Mucosa of descending colon (tissue), 3 donors: Measurements from ENCODE around the gene RALGAPB. TPM values are rescaled to one million over a fixed set of nuclear protein-coding genes. Genes with fewer than 3 reads are reported as not detected.

Experiments used
- ATAC-seq: fragments of 200-7000 bp; cut with Tn5 transposase; one replicate; pipeline ENCODE4 v1.9.1; 2020; ENCODE audit warnings: mild to moderate bottlenecking, moderate library complexity
- DNase-seq, 3 donors: peaks; one replicate each; pipeline ENCODE4 v3.0.0-alpha.2; 2020
- H3K36me3 ChIP-seq: fragments of 200-600 bp; one replicate; pipeline ENCODE4 v1.8.0; 2021; ENCODE audit warnings: low read depth, mild to moderate bottlenecking
- H3K4me1 ChIP-seq: fragments of 200-600 bp; one replicate; pipeline ENCODE4 v1.8.0; 2021; ENCODE audit warnings: low read depth, mild to moderate bottlenecking
- H3K4me3 ChIP-seq: fragments of 200-600 bp; one replicate; pipeline ENCODE4 v1.8.0; 2021; ENCODE audit warnings: mild to moderate bottlenecking
- H3K9me3 ChIP-seq: fragments of 200-600 bp; one replicate; pipeline ENCODE4 v1.8.0; 2021; ENCODE audit warnings: mild to moderate bottlenecking
- CTCF ChIP-seq: fragments of 200-600 bp; IDR thresholded peaks from one replicate; pipeline ENCODE4 v1.8.0; 2022; ENCODE audit warnings: antibody characterized with exemption, mild to moderate bottlenecking
- intact Hi-C, 2 donors: fragments of 100-400 bp; cut with DNase I in 1 of 2; cut with micrococcal nuclease in 1 of 2; formaldehyde crosslinking; loops; one replicate each; pipeline versions ENCODE4 v1.11.0 to v1.11.1; 2022; cut with DNase I, micrococcal nuclease
- long read RNA-seq, 2 donors: library from polyadenylated mRNA; unstranded; transcript quantifications; one replicate each; pipeline ENCODE4 v2.0.0, GENCODE V29; 2019 to 2021
- total RNA-seq, 3 donors: library from RNA; stranded (reverse); fragmentation: NEBNext Ultra II Directional in 2 of 3; extraction: Animal tissue kit (Norgen Biotek cat#: 25700) in 2 of 3; gene quantifications; one replicate each; pipeline versions ENCODE4 v1.2.1 to v1.2.4, GENCODE V29; 2021 to 2023
- donor health status: DM: no; HTN: no; CAD: no; lungs with moderate emphysema.
- donor health status: DM: no; HTN: no; CAD: no.
- donor health status: DM: no; HTN: yes; CAD: no.

RALGAPB gene
- 10 to 100 TPM; 37.7 to 44.1 (median 43.0) TPM for total RNA-seq
- long read RNA-seq, donor 1, partial matches to known transcripts: 12 of 14 reads
- long read RNA-seq, donor 1, other reads (novel, unspliced or antisense): 2 of 14 reads
- long read RNA-seq, donor 2, partial matches to known transcripts: 2 of 3 reads
- long read RNA-seq, donor 2, other reads (novel, unspliced or antisense): 1 of 3 reads

DNA sequence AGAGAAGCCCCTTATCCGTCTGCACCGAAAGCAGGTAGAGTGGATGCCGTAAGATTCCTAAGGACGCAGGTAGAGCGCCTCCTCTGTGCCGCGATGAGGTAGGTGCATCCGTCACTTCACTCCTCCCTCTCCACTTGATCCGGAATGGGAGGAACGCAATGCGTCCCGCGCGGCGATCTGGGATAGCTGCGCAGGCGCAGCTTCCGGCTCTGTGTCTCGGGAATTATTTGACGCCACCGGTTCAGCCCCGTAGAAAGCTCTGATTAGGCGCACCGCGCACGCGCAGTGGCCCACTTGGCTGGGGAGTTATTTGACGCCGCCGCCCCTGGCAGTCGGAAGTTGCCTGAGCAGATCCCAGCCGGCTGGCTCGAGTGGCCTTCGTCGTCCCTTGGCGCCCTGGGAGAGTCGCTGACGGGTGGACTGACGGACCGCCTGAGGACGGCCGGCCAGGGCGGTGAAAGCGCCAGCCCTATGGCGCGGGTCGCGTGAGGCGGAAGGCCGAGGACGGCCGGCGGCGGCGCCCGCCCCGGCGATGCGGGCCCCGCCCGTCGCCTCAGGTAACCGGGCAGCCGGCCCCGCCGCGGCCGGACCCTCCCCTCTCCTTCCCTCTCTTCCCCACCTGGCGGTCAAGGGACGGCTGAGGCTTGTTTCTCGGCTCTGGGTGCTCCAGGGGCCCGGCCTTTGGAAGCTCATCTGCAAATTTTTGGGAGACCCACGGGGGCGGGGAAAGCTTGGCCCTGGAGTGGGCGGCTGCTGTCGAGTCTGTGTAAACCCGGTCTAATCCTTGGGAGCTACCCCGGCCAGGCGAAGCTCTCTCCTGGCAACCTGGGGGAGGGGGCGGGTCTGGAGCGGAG, at the start of gene RALGAPB:
Gene RALGAPB, plus strand, starts transcription at position 331 of the 854 bp plus-strand sequence. CDS start 15,590 bp downstream, outside the sequence.
- intact Hi-C loops: no loop called here
- Histone ChIP-seq H3K9me3 (no peaks in the 10 kb centered on the region), H3K36me3 (no peaks in the 10 kb centered on the region), H3K4me3 (peak within 1 kb of the TSS; percentile 78), H3K4me1 (peaks cover 18% of the 10 kb centered on the region)
- DNase-seq: peak; percentile 99
- ATAC-seq: peak; percentile 98
- TF ChIP-seq CTCF: peak; percentile 17

DNA sequence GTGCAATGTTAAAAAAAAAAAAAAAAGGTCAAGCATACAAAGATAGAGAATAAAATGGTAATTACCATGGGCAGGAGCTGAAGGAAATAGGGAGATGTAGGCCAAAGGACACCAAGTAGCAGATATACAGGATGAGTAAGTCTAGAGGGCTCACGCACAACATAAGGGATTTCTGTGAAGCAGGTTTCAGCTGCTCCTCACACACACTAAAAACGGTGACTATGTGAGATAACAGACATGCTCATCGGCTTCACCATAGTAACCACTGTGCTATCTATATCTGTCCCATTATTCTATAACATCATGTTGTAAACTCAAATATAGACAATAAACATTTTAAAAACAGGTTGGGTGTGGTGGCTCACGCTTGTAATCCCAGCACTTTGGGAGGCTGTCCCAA, 49.1 kb upstream of the RALGAPB start:
- no peak for TF ChIP-seq CTCF
- Histone ChIP-seq H3K9me3 (no peaks in the 10 kb centered on the region), H3K36me3 (peaks cover 14% of the 10 kb centered on the region), H3K4me1 (no peaks in the 10 kb centered on the region), H3K4me3 (no peak overlapping the region)
- DNase-seq: no peak
- intact Hi-C loops: no loop called here
- ATAC-seq: no peak

DNA sequence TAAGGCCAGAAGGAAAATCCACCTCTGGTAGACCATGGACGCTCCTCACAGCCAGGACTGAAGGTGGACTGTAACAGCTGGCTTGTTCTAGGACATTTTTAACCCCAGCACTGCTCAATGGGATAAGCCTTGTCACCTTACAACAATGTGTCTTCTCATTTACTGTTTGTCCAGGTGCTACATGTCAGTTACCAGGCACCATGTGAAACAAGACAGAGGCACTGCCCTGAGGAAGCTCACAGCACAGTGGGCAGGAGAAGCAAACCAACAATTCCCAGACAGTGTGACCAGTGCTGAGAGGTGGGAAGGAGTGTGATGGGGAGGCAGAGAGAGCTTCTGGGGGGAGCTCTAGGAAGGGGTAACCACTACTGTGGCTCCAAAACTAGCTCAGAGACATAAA, 48.2 kb upstream of the RALGAPB start:
- no peak for ATAC-seq
- no peaks in the 10 kb centered on the region for H3K4me1 ChIP-seq
- no peak for DNase-seq
- no peaks in the 10 kb centered on the region for H3K9me3 ChIP-seq
- intact Hi-C loops: no loop called here
- H3K4me3 ChIP-seq: no peak overlapping the region
- peaks cover 15% of the 10 kb centered on the region for H3K36me3 ChIP-seq
- TF ChIP-seq CTCF: no peak

GRCh38 chr20:38426006-38426897, 46.4 kb upstream of the RALGAPB start:
- DNase-seq: no peak
- Histone ChIP-seq H3K4me3 (no peak overlapping the region), H3K9me3 (no peaks in the 10 kb centered on the region), H3K36me3 (peaks cover 7% of the 10 kb centered on the region), H3K4me1 (no peaks in the 10 kb centered on the region)
- ATAC-seq: peak; percentile 25
- no peak for TF ChIP-seq CTCF
- intact Hi-C loops: no loop called here

DNA sequence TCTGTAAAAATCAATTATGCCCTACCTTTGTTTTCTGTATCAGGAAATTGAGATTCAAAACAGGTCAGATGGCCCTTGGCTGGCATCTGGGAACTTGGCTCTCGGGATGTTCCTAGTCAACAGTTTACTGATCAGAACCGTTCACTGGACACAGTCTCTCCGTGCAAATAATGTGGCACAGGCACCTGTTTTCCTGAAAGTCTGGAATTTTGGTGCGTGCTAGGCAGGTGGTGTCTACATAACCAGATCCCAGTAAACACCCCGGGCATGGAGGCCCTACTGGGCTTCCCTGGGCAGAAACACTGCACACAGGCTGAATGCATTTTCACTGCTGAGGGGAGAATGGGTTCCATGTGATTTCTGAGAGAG, 45.0 kb upstream of the RALGAPB start:
- DNase-seq (no peak), ATAC-seq (no peak)
- peaks cover 7% of the 10 kb centered on the region for H3K36me3 ChIP-seq
- H3K9me3 ChIP-seq: no peaks in the 10 kb centered on the region
- TF ChIP-seq CTCF: no peak
- no peak overlapping the region for H3K4me3 ChIP-seq
- intact Hi-C loops: no loop called here
- no peaks in the 10 kb centered on the region for H3K4me1 ChIP-seq
